Gastrocnemius medialis (tissue), 4 donors: Measurements from ENCODE around the gene CASTOR1. TPM values are rescaled to one million over a fixed set of nuclear protein-coding genes. Genes with fewer than 3 reads are reported as not detected.

Source experiments
- ATAC-seq, 2 donors: fragments of 150-250 bp; one replicate each; pipeline ENCODE4 v1.9.1; 2016
- DNase-seq, 2 donors: peaks; one replicate each; pipeline ENCODE4 v3.0.0-alpha.2; 2019
- H3K27ac ChIP-seq, 4 donors: fragments of 200-600 bp; sonication (generic); 1 replicate in 1 of 4; 2 replicates in 3 of 4; pipeline ENCODE4 v1.5.1; 2016 to 2018; ENCODE audit warnings: mild to moderate bottlenecking in 2 of 4, moderate library complexity in 1 of 4
- H3K27me3 ChIP-seq, 3 donors: fragments of 200-600 bp; sonication (generic) in 2 of 3; 1 replicate in 1 of 3; 2 replicates in 2 of 3; pipeline versions ENCODE4 v1.5.1 to v1.6.0; 2016 to 2019; ENCODE audit warnings: mild to moderate bottlenecking in 1 of 3, moderate library complexity in 1 of 3
- H3K36me3 ChIP-seq, 2 donors: fragments of 200-600 bp; sonication (generic) in 1 of 2; one replicate each; pipeline ENCODE4 v1.5.1; 2017 to 2018
- H3K4me1 ChIP-seq, 2 donors: fragments of 200-600 bp; sonication (generic) in 1 of 2; one replicate each; pipeline ENCODE4 v1.5.1; 2016 to 2017; ENCODE audit warnings: mild to moderate bottlenecking in 2 of 2
- H3K4me3 ChIP-seq, 4 donors: fragments of 200-600 bp; sonication (generic) in 3 of 4; 1 replicate in 1 of 4; 2 replicates in 3 of 4; pipeline ENCODE4 v1.5.1; 2016 to 2019; ENCODE audit warnings: mild to moderate bottlenecking in 2 of 4
- H3K9me3 ChIP-seq, 3 donors: fragments of 200-600 bp; sonication (generic) in 2 of 3; 1 replicate in 1 of 3; 2 replicates in 2 of 3; pipeline ENCODE4 v1.5.1; 2016 to 2019
- CTCF ChIP-seq, 5 experiments: fragments of 450-650 bp in 3 of 5; fragments of 200-600 bp in 2 of 5; sonication (generic) in 2 of 5; IDR thresholded peaks in 4 of 5; conservative IDR thresholded peaks in 1 of 5; 1 replicate in 4 of 5; 2 replicates in 1 of 5; pipeline ENCODE4 v1.5.1; 2016 to 2019; ENCODE audit warnings: antibody characterized with exemption in 5 of 5, mild to moderate bottlenecking in 3 of 5, moderate library complexity in 3 of 5
- POLR2A ChIP-seq, 2 donors: fragments of 450-650 bp; IDR thresholded peaks; one replicate each; pipeline ENCODE4 v1.6.1; 2017; ENCODE audit warnings: antibody characterized with exemption in 2 of 2, mild to moderate bottlenecking in 2 of 2, moderate library complexity in 2 of 2
- in situ Hi-C, 4 donors: fragments of 200-750 bp; cut with MboI; loops; one replicate each; pipeline versions ENCODE4 v1.15.0 to v1.8.0; 2017; ENCODE audit warnings: low sequenced_read_pairs in 4 of 4
- intact Hi-C: fragments of 100-400 bp; cut with DNase I; formaldehyde crosslinking; loops from one replicate; pipeline ENCODE4 v1.15.1; 2023; ENCODE audit warnings: low total_unique reads
- total RNA-seq, 4 donors: library from RNA; depleted of rRNA; stranded (reverse); fragments of >200 nt; gene quantifications; one replicate each; pipeline versions ENCODE4 v1.1.0 to v1.2.3, GENCODE V29; 2016

Gene CASTOR1
- total RNA-seq, 4 donors from 2014 or later = 3.5 to 6.5 (median 5.6) TPM

- no peaks in the 10 kb centered on the region for H3K4me1 ChIP-seq
- intact Hi-C loops = no loop called here
- H3K27ac ChIP-seq = peak within 1 kb of the TSS in 1 of 4 donors; percentile 45
- TF ChIP-seq CTCF (IDR thresholded peaks at IDR 0.05 in 4 of 5, conservative IDR thresholded peaks at IDR 0.05 in 1 of 5) (no peak), POLR2A (IDR thresholded peaks at IDR 0.05) (no peak)
- H3K36me3 ChIP-seq = no peaks in the 10 kb centered on the region
- ATAC-seq = no peak
- peak within 1 kb of the TSS in 1 of 4 donors; percentile 19 for H3K4me3 ChIP-seq
- in situ Hi-C loops = loop anchor here in 2 of 4 donors (10.0 kb wide), 2 partner anchors 118 to 128 kb away; partner anchors contain the start of genes RNF215 (in 1 of the 2) and SEC14L2 (in 1 of the 2)
- DNase-seq = no peak
- H3K27me3 ChIP-seq = no peaks in the 10 kb centered on the region
- H3K9me3 ChIP-seq = no peaks in the 10 kb centered on the region
These were observed 22.6 kb downstream of the CASTOR1 start, which contains the start of gene OSM for GRCh38 chr22:30266445-30267381. TSS of gene OSM (minus strand) at chr22:30266851. CDS start at chr22:30266799, 52 bp downstream.

GRCh38 chr22:30265823-30266444, 23.4 kb downstream of the CASTOR1 start:
- Histone ChIP-seq H3K9me3 (no peaks in the 10 kb centered on the region), H3K27ac (peak overlapping the region in 1 of 4 donors; percentile 45), H3K4me3 (peak overlapping the region in 1 of 4 donors; percentile 19), H3K36me3 (no peaks in the 10 kb centered on the region), H3K4me1 (no peaks in the 10 kb centered on the region), H3K27me3 (no peaks in the 10 kb centered on the region)
- in situ Hi-C loops (loop anchor here in 2 of 4 donors (10.0 kb wide), 2 partner anchors 119 to 129 kb away; partner anchors contain the start of genes RNF215 (in 1 of the 2) and SEC14L2 (in 1 of the 2)), intact Hi-C loops (no loop called here)
- no peak for ATAC-seq
- peak; percentile 13 to 21 for TF ChIP-seq POLR2A (IDR thresholded peaks at IDR 0.05)
- TF ChIP-seq CTCF (IDR thresholded peaks at IDR 0.05 in 4 of 5, conservative IDR thresholded peaks at IDR 0.05 in 1 of 5) = no peak
- no peak for DNase-seq

GRCh38 chr22:30265131-30265720, 24.1 kb downstream of the CASTOR1 start:
- ATAC-seq (no peak), DNase-seq (no peak)
- Histone ChIP-seq H3K4me3 (no peak overlapping the region), H3K27me3 (no peaks in the 10 kb centered on the region), H3K4me1 (no peaks in the 10 kb centered on the region), H3K9me3 (no peaks in the 10 kb centered on the region), H3K27ac (no peak overlapping the region), H3K36me3 (no peaks in the 10 kb centered on the region)
- in situ Hi-C loops = loop anchor here in 2 of 4 donors (10.0 kb wide), 2 partner anchors 120 to 130 kb away; partner anchors contain the start of genes RNF215 (in 1 of the 2) and SEC14L2 (in 1 of the 2)
- TF ChIP-seq POLR2A (IDR thresholded peaks at IDR 0.05) (no peak), CTCF (IDR thresholded peaks at IDR 0.05 in 4 of 5, conservative IDR thresholded peaks at IDR 0.05 in 1 of 5) (no peak)
- intact Hi-C loops = no loop called here

GRCh38 chr22:30263883-30264282, 25.4 kb downstream of the CASTOR1 start:
- intact Hi-C loops = loop anchor here (1.0 to 2.0 kb wide), 2 partner anchors 23 to 123 kb away; partner anchors contain the start of gene RNF215
- H3K27me3 ChIP-seq = no peaks in the 10 kb centered on the region
- H3K4me1 ChIP-seq = no peaks in the 10 kb centered on the region
- no peak overlapping the region for H3K27ac ChIP-seq
- H3K36me3 ChIP-seq = no peaks in the 10 kb centered on the region
- DNase-seq (no peak), ATAC-seq (no peak)
- in situ Hi-C loops = loop anchor here (5.0 to 10.0 kb wide), 3 partner anchors 121 to 131 kb away; partner anchors contain the start of genes RNF215 (in 3 of the 4) and SEC14L2 (in 1 of the 4)
- no peaks in the 10 kb centered on the region for H3K9me3 ChIP-seq
- no peak for TF ChIP-seq CTCF (IDR thresholded peaks at IDR 0.05 in 4 of 5, conservative IDR thresholded peaks at IDR 0.05 in 1 of 5)
- TF ChIP-seq POLR2A (IDR thresholded peaks at IDR 0.05) = no peak
- H3K4me3 ChIP-seq = no peak overlapping the region
